ENCODE measurements around the gene SYK. TPM values are rescaled to one million over a fixed set of nuclear protein-coding genes. Genes with fewer than 3 reads are reported as not detected.

Gene SYK
- total and polyA plus RNA-seq, 3 experiments from 2014 or later, result 0.55 to 0.73 (median 0.56) TPM

DNA sequence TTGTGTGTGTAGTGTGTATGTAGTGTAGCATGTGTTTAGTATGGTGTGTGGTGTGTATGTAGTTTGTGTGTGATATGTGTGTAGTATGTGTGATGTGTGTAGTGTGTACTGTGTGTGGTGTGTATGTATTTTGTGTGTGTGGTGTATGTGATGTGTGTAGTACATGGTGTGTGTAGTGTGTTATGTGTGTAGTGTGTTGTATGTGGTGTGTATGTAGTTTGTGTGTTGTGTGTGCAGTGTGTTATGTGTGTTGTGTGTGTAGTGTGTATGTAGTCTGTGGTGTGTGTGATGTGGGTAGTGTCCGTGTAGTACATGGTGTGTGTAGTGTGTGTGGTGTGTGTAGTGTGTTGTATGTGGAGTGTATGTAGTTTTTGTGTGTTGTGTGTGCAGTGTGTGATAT, 40.0 kb downstream of the SYK start:
- H3K4me3 Mint-ChIP-seq, result no peak overlapping the region
- H3K36me3 Mint-ChIP-seq, result no peaks in the 10 kb centered on the region
- H3K27ac Mint-ChIP-seq, result no peak overlapping the region
- H3K4me1 Mint-ChIP-seq, result no peaks in the 10 kb centered on the region
- Histone ChIP-seq H3K9me3 (ENCODE audit: low read length) (no peaks in the 10 kb centered on the region), H3K4me3 (ENCODE audit: low read length) (no peak overlapping the region), H3K27me3 (ENCODE audit: insufficient read depth, low read length, poor library complexity, severe bottlenecking) (no peaks in the 10 kb centered on the region), H3K4me1 (ENCODE audit: insufficient read depth, low read length) (no peaks in the 10 kb centered on the region), H3K27ac (ENCODE audit: low read depth, low read length) (no peak overlapping the region), H3K36me3 (ENCODE audit: insufficient read depth, low read length) (no peaks in the 10 kb centered on the region)
- CTCF ChIA-PET, result no interaction called here
- H3K27me3 Mint-ChIP-seq, result peaks cover 0 to 5% of the 10 kb centered on the region in 2 donors
- no peaks in the 10 kb centered on the region for H3K9me3 Mint-ChIP-seq
- POLR2A ChIA-PET, result no interaction called here
- no peak for DNase-seq

DNA sequence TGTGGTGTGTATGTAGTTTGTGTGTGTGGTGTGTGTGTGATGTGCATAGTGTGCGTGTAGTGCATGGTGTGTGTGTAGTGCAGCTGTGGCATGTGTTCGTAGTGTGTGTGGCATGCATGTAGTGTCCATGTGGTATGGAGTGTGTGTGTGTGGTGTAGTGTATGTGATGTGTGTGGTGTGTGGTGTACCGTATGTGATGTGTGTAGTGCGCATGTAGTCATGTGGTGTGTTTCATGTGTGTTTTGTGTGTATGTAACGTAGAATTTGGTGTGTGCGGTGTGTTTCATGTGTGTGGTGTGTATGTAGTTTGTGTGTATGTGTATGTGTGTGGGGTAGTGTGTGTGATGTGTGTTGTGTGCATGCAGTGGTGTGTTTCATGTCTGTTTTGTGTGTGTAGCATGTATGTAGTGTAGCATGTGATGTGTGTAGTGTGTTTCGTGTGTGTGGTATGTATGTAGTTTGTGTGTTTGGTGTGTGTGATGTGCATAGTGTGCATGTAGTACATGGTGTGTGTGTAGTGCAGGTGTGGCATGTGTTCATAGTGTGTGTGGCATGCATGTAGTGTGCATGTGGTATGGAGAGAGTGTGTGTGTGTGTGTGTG, 40.7 kb downstream of the SYK start:
- Histone ChIP-seq H3K27me3 (ENCODE audit: insufficient read depth, low read length, poor library complexity, severe bottlenecking) (no peaks in the 10 kb centered on the region), H3K27ac (ENCODE audit: low read depth, low read length) (no peak overlapping the region), H3K36me3 (ENCODE audit: insufficient read depth, low read length) (no peaks in the 10 kb centered on the region), H3K9me3 (ENCODE audit: low read length) (no peaks in the 10 kb centered on the region), H3K4me1 (ENCODE audit: insufficient read depth, low read length) (no peaks in the 10 kb centered on the region), H3K4me3 (ENCODE audit: low read length) (no peak overlapping the region)
- Mint-ChIP-seq H3K4me1 (no peaks in the 10 kb centered on the region), H3K4me3 (no peak overlapping the region), H3K27me3 (peaks cover 0 to 2% of the 10 kb centered on the region in 2 donors), H3K36me3 (no peaks in the 10 kb centered on the region), H3K27ac (no peak overlapping the region), H3K9me3 (no peaks in the 10 kb centered on the region)
- POLR2A ChIA-PET, result no interaction called here
- no peak for DNase-seq
- CTCF ChIA-PET, result no interaction called here

DNA sequence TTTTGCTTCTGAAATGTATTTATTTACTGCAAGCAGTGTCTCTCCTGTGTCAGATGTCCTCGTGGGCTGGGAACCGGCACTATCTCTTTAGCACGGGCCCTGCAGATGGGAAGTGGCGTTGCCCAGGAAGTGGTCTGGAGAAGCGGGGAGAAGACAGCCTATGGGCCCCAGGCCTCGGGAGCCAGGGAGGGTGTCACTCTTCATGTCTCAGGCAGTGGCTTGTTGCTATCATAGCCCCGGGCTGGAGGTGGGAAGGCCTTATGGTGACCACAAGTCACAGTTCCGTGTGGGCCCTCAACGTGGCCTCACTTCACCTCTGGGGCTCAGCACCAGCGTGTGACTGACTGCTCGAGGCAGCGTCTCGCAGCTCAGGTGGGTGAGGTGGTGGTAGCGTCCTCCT, 41.4 kb downstream of the SYK start:
- CTCF ChIA-PET, result no interaction called here
- no peak overlapping the region for H3K27ac ChIP-seq (ENCODE audit: low read depth, low read length)
- Mint-ChIP-seq H3K36me3 (no peaks in the 10 kb centered on the region), H3K4me3 (no peak overlapping the region), H3K9me3 (no peaks in the 10 kb centered on the region), H3K4me1 (no peaks in the 10 kb centered on the region), H3K27me3 (peaks cover 0 to 3% of the 10 kb centered on the region in 2 donors), H3K27ac (no peak overlapping the region)
- H3K4me3 ChIP-seq (ENCODE audit: low read length), result no peak overlapping the region
- no peaks in the 10 kb centered on the region for H3K9me3 ChIP-seq (ENCODE audit: low read length)
- no peaks in the 10 kb centered on the region for H3K4me1 ChIP-seq (ENCODE audit: insufficient read depth, low read length)
- no peaks in the 10 kb centered on the region for H3K27me3 ChIP-seq (ENCODE audit: insufficient read depth, low read length, poor library complexity, severe bottlenecking)
- H3K36me3 ChIP-seq (ENCODE audit: insufficient read depth, low read length), result no peaks in the 10 kb centered on the region
- POLR2A ChIA-PET, result no interaction called here
- no peak for DNase-seq

DNA sequence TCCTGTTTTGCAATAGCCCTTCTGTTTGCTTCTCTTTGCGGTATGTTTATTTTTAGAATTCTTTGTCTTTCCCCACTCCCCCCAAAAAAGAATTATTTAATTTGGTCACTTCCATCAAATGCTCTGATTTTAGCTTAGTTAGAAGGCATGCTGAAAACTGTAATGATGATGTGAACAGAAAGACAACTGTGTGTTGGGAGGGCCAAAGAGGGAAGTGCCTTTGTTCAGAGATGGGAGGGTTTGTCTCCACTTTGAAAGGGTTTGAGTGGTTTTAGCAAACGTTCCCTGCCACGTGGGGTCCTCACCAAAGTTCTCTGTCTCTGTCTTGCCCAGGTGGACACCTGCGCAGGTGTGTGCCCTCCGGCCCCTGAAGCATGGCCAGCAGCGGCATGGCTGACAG, 41.9 kb downstream of the SYK start:
- H3K36me3 ChIP-seq (ENCODE audit: insufficient read depth, low read length), result no peaks in the 10 kb centered on the region

DNA sequence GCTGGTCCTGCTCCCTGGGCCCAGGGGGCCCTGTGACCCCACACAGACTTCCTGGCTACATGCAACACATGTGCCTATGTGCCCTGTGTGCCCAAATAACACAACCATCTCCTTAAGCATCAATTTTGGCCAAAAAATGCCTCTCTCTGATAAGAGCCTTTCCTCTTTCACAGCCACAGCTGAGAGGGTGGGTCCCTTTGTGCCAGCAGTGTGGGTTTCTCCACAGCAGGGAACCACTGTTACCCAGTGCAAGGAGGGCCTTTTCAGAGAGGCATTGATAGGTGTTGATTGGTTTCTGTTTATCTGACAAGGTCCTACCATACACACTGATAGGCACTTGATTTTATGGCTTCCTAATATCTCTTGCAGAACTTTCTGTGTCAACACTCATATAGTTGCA, 42.7 kb downstream of the SYK start:
- H3K27ac Mint-ChIP-seq, result no peak overlapping the region
- Histone ChIP-seq H3K36me3 (ENCODE audit: insufficient read depth, low read length) (no peaks in the 10 kb centered on the region), H3K27ac (ENCODE audit: low read depth, low read length) (no peak overlapping the region), H3K4me1 (ENCODE audit: insufficient read depth, low read length) (no peaks in the 10 kb centered on the region), H3K27me3 (ENCODE audit: insufficient read depth, low read length, poor library complexity, severe bottlenecking) (no peaks in the 10 kb centered on the region), H3K4me3 (ENCODE audit: low read length) (no peak overlapping the region), H3K9me3 (ENCODE audit: low read length) (no peaks in the 10 kb centered on the region)
- ChIA-PET CTCF (no interaction called here), POLR2A (no interaction called here)
- H3K36me3 Mint-ChIP-seq, result no peaks in the 10 kb centered on the region
- no peak for DNase-seq
- no peak overlapping the region for H3K4me3 Mint-ChIP-seq
- H3K4me1 Mint-ChIP-seq, result no peaks in the 10 kb centered on the region
- peaks cover 5 to 8% of the 10 kb centered on the region in 2 donors for H3K27me3 Mint-ChIP-seq
- no peaks in the 10 kb centered on the region for H3K9me3 Mint-ChIP-seq

More for the DNA sequence above, 41.9 kb downstream of the SYK start:
- DNase-seq, result no peak
- H3K36me3 Mint-ChIP-seq, result no peaks in the 10 kb centered on the region
- H3K27ac Mint-ChIP-seq, result no peak overlapping the region
- Histone ChIP-seq H3K9me3 (ENCODE audit: low read length) (no peaks in the 10 kb centered on the region), H3K4me1 (ENCODE audit: insufficient read depth, low read length) (no peaks in the 10 kb centered on the region), H3K27ac (ENCODE audit: low read depth, low read length) (no peak overlapping the region), H3K4me3 (ENCODE audit: low read length) (no peak overlapping the region), H3K27me3 (ENCODE audit: insufficient read depth, low read length, poor library complexity, severe bottlenecking) (no peaks in the 10 kb centered on the region)
- H3K27me3 Mint-ChIP-seq, result peaks cover 2 to 5% of the 10 kb centered on the region in 2 donors
- no peaks in the 10 kb centered on the region for H3K9me3 Mint-ChIP-seq
- POLR2A ChIA-PET, result no interaction called here
- H3K4me1 Mint-ChIP-seq, result no peaks in the 10 kb centered on the region
- H3K4me3 Mint-ChIP-seq, result no peak overlapping the region
- CTCF ChIA-PET, result no interaction called here

DNA sequence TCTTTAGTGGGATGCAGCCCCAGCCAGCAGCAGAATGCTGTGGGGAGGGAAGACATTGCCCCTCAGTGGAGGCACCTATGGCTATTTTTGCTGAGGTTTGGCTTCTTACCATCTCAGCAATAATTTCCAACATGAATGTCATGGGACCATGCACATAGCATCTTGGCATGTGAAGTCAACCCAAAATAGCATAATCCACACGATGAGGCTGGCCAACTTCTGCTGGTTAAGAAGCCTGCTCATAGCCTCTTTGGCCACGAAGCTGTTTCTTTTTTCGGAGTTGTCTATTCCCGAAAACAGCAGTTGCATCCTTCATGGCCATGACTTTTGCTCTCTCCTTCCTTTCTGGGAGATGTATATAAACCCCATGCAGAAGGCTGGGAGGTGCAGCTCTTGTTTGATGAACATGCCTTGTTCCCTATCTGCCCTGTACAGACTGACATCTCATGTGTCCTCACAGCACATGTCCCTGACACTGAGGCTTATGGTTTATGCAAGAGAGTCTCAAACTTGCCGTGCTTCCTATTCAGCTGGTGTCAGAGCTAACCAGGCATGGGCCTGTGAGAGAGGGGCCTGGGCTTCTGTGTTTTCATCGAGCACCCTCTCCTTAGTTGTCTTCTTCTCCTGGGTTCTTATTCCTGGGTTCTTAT, 45.3 kb downstream of the SYK start:
- H3K4me3 Mint-ChIP-seq, result no peak overlapping the region
- Histone ChIP-seq H3K4me3 (ENCODE audit: low read length) (no peak overlapping the region), H3K27me3 (ENCODE audit: insufficient read depth, low read length, poor library complexity, severe bottlenecking) (no peaks in the 10 kb centered on the region), H3K9me3 (ENCODE audit: low read length) (no peaks in the 10 kb centered on the region), H3K27ac (ENCODE audit: low read depth, low read length) (no peak overlapping the region), H3K36me3 (ENCODE audit: insufficient read depth, low read length) (no peaks in the 10 kb centered on the region), H3K4me1 (ENCODE audit: insufficient read depth, low read length) (no peaks in the 10 kb centered on the region)
- no peaks in the 10 kb centered on the region for H3K36me3 Mint-ChIP-seq
- no peak for DNase-seq
- ChIA-PET CTCF (no interaction called here), POLR2A (no interaction called here)
- no peak overlapping the region for H3K27ac Mint-ChIP-seq
- H3K27me3 Mint-ChIP-seq, result peaks cover 5 to 8% of the 10 kb centered on the region in 2 donors
- no peaks in the 10 kb centered on the region for H3K9me3 Mint-ChIP-seq
- no peaks in the 10 kb centered on the region for H3K4me1 Mint-ChIP-seq

DNA sequence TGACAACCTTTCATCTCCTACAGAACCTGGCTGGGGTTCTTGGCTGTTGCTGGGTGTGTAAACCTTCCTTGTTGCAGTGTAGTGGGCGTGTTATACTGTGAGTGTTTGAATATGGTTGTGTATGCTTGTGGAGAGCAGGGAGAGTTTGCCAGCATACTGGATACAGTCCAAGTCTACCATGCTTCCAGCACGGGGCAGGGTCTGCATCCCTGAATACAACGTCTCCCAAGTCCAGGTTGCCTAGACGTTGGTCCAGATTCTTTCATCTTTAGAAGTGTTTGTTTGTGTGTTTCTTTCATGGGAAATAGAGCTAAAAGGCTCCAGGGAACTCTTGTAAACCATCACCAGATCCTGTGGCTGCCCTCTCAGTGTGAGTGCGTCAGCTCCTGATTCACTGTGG, 46.4 kb downstream of the SYK start:
- ChIA-PET POLR2A (no interaction called here), CTCF (no interaction called here)
- no peaks in the 10 kb centered on the region for H3K27me3 ChIP-seq (ENCODE audit: insufficient read depth, low read length, poor library complexity, severe bottlenecking)
- Mint-ChIP-seq H3K4me1 (no peaks in the 10 kb centered on the region), H3K9me3 (no peaks in the 10 kb centered on the region), H3K27ac (no peak overlapping the region), H3K36me3 (no peaks in the 10 kb centered on the region), H3K4me3 (no peak overlapping the region), H3K27me3 (peaks cover 5 to 8% of the 10 kb centered on the region in 2 donors)
- H3K27ac ChIP-seq (ENCODE audit: low read depth, low read length), result no peak overlapping the region
- H3K4me1 ChIP-seq (ENCODE audit: insufficient read depth, low read length), result no peaks in the 10 kb centered on the region
- no peak overlapping the region for H3K4me3 ChIP-seq (ENCODE audit: low read length)
- no peaks in the 10 kb centered on the region for H3K36me3 ChIP-seq (ENCODE audit: insufficient read depth, low read length)
- no peak for DNase-seq
- H3K9me3 ChIP-seq (ENCODE audit: low read length), result no peaks in the 10 kb centered on the region

DNA sequence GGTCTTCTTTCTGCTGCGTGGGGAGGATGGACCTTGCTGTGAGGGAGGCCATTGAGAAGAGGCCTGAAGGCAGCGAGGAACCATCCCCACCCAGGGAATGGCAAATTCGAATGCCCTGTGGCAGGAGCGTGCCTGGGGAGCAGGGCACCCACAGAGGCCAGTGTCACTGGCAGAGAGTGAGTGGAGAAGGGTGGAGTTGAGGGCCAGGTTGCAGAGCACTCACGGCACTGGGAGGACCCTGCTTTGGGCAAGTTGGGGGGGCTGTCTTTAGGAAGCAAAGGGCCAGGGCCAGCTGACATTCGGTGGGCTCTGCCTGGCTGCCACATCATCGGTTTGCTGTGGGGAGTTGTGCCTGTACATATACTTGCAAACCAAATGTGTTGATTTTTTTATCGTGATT, 47.2 kb downstream of the SYK start:
- Mint-ChIP-seq H3K27me3 (peaks cover 5 to 8% of the 10 kb centered on the region in 2 donors), H3K9me3 (no peaks in the 10 kb centered on the region), H3K4me1 (no peaks in the 10 kb centered on the region), H3K4me3 (no peak overlapping the region), H3K36me3 (no peaks in the 10 kb centered on the region), H3K27ac (no peak overlapping the region)
- no peak overlapping the region for H3K4me3 ChIP-seq (ENCODE audit: low read length)
- CTCF ChIA-PET, result no interaction called here
- DNase-seq, result no peak
- H3K27ac ChIP-seq (ENCODE audit: low read depth, low read length), result no peak overlapping the region
- POLR2A ChIA-PET, result no interaction called here
- H3K36me3 ChIP-seq (ENCODE audit: insufficient read depth, low read length), result no peaks in the 10 kb centered on the region
- H3K27me3 ChIP-seq (ENCODE audit: insufficient read depth, low read length, poor library complexity, severe bottlenecking), result no peaks in the 10 kb centered on the region
- H3K4me1 ChIP-seq (ENCODE audit: insufficient read depth, low read length), result no peaks in the 10 kb centered on the region
- H3K9me3 ChIP-seq (ENCODE audit: low read length), result no peaks in the 10 kb centered on the region
